DMS114 treated with DMSO at 0.1 percent for 48 hours (cell line): ENCODE data around the gene CCND3.
A peak's percentile ranks its signal among the peaks of the same experiment; 100 is the strongest.

ENCODE experiments used
- DNase-seq: peaks from one replicate; lab custom pipeline; 2025; ENCODE audit not compliant: unreplicated experiment; lab: John Stamatoyannopoulos, UW

Gene CCND3

DNA sequence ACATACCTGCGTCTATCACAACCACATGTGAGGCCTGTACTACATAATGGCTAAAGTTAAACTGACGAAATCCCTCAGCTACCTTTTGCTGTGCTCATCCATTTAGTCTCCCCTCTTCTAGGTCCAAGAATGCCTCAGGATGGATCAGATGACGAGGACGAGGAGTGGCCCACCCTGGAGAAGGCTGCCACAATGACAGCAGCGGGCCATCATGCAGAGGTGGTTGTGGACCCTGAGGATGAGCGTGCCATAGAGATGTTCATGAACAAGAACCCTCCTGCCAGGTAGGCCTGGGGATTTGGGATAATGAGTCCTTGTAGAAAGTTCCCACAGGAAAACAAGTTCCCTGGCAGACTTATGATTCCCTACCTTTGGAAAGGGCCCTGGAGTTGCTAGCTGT, 14.4 kb downstream of the CCND3 start:
- DNase-seq = no peak

DNA sequence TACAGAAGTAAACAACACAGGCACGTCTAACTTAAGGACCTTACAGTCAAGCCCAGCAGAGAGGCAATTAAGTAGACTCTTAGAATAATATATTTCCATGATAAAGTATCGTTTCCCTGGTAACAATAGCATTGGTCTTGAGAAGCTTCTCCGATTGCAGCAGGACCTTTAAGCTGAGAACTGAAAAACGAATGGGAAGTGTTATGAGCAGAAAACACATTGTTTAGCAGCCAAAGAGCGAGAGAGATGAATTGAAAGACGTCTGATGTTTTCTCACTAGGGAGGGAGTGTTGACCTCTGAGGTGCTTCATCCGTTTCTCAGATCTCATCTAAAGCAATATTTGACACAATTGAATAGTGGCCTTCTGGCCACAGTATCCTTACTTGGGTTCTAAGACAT, 19.5 kb downstream of the CCND3 start:
- DNase-seq = no peak

DNA sequence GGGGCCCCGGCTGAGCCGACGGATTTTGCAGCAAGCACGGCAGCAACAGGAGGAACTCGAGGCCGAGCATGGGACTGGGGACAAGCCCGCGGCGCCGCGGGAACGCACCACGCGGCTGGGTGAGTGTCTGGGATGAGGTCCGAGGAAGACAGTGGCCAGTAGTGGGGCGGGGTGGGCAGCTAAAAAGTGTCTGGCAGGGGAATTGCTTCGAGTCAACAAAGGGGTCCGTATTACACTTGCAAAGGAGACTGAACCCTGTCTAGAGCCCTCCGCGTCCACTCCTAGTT, 20.0 kb downstream of the CCND3 start:
- DNase-seq = no peak

DNA sequence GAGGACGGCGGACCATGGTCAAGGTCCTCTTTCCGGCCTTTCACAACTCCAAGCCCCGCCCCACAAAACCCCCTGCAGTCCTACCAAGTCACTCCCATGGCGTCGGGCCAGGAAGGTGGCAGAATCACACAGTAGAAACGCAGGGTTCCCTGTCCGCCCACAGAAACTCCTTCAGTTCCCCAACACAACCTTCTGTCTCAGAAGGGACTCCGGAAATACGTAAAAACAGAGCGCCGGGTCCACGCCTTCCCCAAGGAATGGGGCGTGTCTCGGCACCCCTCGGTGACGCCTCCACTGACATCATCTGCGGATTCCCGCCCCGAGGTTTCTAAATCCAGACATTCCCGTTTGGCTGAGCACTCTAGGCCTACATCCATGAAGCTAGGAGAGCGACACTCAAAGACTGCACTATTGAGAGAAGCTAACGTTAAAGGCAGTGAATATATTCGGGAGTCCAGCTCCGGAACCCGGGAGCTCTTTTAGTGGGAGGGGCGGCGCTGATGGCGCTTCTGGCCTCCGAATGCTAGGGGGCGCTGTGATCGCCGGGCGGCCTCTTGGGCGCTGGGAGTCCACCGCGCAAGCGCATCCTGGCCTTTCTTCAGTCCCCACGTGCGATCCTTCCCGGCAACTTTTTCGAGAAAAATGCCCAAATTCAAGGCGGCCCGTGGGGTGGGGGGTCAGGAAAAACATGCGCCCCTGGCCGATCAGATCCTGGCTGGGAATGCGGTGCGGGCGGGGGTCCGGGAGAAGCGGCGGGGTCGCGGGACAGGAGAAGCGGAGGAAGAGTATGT, 20.5 kb downstream of the CCND3 start, which contains the start of the genes BYSL and MED20:
Gene BYSL (plus strand): TSS at position 579 of the 791 bp plus-strand sequence. CDS start 64 bp downstream, at position 643.
Gene MED20 (minus strand): TSS at position 219 of the 791 bp plus-strand sequence. CDS start 121 bp downstream, at position 98.
- DNase-seq = peak; percentile 94

DNA sequence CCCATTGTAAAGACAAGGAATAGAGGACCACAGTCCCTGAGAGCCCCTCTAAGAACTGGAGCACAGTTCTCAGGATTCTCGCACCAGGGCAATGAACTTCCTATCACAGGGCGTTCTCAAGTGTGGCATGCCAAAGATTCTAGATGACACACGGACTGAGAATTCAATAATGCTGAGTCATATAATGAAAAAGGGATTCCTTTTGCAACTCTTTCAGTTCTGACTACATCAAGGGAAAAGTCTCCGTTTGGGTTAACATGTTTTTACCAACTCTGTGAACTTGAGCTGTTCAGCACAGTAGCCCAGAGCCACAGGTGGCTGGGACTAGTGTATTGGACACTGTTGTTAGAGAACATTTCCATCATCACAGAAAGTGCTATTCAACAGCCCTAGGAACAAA, 24.1 kb downstream of the CCND3 start:
- DNase-seq = no peak

DNA sequence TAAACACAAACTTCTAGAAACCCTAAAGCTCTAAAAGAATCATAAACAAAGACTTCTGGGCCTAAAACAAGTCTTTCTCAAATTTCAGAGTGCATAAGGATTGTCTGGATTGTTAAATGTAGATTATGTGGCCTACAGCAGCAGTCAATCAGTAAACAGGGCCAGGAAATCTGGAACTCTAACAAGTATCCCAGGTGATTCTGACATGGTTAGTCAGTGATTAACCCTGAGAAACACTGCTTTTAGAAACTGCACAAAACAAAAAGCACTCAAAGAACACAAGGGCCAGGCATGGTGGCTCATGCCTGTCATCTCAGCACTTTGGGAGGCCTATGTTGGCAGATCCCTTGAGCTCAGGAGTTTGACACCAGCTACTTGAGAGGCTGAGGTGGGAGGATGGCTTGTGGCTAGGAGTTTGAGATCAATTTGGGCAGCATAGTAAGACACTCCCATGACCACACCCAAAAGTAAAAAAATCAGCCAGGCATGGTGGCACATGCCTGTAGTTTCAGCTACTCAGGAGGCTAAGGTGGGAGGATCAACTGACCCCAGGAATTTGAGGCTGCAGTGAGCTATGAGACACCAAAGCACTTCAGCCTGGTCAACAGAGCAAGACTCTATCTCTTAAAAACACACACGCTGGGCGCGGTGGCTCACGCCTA, 26.6 kb downstream of the CCND3 start:
- no peak for DNase-seq

DNA sequence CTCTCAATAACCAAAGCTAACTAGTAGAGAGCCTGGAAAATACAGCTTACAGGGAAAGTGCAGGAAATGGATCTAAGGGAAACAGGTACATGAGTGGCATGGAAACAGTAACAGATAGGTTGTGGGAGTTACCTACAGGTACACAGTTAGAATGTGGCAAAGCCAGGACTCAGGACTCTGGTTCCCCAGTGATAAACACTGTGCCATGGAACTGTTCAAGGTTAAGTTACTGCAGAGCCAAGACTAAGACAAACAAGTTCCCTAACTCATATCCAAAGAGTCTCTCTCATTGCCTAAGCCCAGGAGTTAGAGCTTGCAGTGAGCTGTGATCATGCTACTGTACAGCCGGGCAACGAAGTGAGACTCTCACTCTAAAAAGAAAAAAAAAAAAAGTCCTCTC, 27.3 kb downstream of the CCND3 start:
- DNase-seq = no peak

DNA sequence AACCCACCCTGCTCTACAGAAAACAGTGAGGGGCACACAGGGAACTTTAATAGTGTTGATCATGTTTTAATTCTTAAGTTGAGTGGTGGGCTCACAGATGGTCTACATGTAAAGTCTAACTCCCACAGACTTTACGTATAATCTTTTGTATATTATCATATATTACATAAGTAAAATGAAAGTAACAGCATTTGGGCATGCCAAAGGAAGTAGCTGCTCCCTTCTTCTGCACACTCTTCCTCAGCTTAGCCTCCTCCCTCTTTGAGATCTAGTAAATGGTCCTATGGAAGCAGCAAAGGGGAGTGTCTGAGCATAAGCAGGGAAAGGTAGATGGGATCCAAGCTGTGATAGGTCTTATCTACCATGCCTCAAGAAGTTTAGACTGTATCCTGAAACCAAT, 31.9 kb downstream of the CCND3 start:
- no peak for DNase-seq

DNA sequence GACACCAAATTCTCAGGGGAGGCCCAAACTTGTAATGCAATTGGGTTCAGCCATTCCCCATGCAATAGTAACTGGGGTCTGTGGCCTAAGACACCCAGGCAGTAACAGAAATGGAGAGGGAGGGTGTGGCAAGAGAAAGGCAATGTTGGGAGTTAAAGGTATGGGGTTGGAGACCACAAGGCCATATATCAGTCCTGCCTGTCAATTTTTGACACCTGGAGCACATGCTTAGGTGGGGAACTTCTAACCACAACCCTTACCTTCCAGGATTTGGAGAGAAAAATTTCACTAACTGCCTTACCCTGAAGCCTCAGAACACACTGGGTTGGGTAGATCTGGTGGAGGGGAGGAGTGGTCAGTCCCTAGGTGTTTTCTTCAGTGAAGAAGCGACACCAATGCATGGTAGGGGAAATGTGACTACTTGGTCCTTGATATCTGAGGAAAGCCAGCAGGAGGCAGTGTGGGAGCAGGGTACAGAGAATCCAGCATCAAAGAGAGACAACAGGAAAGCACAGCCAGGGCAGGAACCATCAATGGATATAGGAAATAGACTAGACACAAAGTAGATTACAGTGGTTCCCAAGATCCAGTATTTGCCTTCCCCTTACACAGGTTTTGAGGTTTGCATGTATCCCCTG, 39.6 kb downstream of the CCND3 start:
- no peak for DNase-seq

DNA sequence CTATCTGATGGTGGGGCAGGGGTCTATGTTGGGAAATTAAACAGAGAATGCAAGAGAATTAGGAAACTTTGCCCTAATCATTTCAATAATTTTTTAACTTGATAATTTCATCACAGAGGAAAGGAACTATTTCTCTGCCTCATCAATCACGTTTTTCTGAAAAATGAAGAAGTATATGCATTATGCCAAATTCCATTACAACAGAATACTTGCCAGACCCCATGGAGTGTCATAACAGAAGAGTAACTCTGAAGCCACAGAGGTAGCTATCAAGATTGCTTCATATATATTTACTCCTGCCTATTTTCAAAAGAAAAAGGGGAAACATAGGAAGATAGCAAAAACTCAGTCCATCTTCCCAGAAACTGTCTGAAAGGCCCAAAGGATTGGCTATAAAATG, 40.7 kb downstream of the CCND3 start:
- DNase-seq = no peak

DNA sequence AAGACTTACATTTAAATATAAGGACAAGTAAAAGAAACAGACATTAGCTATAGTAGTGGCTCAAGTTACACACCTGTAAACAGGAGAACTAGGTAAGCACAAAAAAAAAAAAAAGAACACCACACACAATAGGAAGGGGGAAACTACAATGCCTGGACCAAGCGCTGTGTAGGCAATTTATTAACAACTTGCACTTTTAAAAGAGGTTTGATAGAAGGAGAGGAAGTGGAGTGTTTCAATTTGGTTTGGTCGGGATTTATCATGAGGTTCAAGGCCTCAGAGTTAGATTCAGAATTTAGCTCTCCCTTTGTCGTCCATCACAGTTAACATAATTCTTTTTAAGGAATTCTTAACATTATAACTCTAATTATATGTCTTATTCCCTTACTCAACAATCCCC, 45.3 kb downstream of the CCND3 start:
- DNase-seq = no peak

DNA sequence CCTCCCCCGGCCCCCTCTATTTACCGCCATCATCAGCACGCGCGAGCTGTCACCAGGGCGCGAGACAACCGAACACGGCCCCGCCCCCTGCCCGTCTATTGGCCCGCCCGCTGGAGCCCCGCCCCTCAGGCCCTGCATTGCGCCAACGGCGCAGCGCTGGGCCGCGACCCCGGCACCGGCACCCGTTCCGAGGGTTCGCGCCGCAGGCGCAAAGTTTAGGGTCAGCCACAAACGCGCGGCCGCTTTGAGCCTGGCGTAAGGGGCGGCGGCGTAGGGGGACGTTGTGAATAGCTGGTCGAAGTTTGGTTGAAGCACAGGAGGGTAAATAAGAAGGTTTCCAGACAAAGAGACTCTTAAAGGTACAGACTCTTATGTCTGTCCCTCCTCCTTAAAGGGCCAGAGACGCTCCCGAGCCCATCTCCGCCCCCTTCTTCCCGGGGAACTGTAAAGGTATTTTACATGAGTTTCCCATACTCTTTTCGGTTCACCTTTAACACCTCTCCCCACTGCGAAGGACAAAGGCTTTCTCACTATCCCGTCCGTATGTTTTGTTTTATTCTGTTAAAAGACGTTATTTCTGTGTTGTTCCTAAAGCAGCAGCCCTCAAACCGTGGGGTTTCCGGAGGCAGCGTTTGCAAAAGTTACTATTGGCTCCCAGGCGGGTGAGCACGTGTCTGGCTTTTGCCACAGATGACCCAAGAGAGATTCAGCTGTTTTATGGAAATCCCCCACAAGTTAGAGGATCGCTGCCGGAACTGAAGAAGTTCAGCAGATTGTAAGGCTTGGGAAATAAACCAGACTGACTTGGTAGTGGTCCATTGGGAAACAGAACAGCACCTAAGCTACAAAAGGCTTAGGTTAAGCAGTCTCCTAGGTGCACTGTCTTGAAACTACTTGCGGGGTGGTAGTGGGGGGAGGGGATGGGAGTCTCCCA, 46.0 kb downstream of the CCND3 start, which contains the start of gene USP49:
Gene USP49 (minus strand): TSS at position 76 of the 934 bp plus-strand sequence. CDS start 88,392 bp downstream, outside the sequence.
- peak; percentile 91 for DNase-seq

DNA sequence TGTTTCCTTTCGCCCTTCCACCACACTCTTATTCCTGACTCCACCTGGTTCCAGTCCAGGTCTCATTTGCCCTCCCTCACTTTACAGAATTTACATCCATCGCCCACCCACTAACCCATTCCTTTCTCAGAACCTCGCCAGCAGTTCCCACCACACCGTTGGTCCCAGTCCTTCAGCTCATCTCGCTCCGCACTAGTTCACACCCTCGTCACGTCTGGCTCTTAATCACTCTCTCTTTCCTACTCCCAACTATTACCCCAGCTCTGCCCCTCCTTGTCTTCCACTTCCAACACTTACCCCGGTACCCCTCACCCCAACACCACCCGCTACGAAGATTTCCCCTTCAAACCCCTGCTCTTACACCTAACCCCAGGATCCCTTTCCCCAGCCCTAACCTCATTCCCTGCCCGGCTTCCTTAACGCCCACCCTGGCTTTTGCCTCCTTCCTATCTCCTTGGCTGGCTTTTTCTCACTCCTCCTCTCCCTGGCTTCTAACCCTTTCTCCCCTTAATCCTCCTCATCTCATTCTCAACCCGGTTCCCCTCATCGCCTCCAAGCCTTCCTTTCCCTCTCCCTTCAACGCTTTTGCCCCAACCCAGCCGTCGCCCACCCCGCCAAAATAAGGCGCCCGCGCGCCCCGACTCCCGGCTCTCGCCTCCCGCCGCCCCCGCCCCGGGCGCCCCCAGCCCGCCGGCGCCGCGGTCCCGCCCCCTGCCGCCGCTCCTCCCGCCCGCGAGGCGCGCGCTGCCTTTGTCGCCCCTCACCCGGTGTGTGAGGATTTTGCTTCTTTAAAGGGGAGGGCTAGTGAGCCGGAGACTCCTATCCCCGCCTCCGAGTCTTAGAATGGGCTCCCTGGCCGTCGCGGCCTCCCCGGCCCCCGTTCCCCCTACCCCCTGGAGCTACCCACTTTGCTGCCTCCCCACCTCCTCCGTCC, 47.0 kb downstream of the CCND3 start:
- no peak for DNase-seq

DNA sequence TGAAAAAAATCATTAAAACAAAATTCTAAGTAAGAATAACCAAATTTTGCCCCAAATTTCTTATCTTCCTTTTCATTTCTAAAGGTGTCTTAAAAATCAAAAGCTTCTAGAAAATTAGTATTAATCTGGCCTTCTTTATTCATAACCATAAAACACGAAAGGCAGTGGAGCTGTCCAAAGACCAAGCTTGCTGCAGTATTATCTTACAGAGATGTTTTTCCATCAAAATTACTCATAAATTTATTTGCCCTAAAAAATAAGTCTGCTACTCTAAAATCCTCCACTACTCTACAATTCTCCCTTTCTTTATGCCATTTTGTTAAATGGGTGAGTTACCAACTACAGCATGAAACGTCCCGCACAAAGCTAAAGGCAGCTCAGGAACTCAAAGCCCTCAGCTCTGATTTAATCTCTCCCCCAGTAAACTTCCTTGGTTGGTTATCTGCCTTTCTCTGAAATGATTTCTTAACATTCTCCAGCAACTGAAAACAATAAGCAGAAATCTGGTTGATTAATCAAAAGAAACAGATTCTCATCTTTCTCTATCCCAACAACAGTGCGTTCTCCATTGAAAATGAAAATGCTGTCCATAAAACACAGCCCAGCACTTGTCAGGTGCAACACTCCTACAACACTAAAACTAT, 48.6 kb downstream of the CCND3 start:
- DNase-seq = no peak

DNA sequence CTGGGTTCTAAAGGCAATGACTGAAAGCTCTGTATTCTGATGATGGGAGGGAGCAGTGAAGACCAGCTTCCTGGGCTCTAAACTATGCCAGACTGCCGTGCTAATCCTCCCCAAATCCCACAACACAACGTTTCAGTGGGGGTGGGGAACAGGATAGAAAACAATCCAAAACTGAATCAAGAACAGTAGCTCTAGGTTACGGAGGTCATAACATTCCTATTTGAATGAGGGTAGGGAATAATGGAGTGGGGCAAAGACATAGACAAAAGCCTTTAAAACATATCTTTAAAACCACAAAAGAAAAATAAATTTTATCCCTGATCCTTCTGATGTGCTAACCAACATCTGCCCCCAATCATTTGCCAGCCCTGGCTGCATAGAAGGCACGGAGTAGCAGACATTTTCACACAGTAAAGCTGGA, 54.3 kb downstream of the CCND3 start:
- no peak for DNase-seq

DNA sequence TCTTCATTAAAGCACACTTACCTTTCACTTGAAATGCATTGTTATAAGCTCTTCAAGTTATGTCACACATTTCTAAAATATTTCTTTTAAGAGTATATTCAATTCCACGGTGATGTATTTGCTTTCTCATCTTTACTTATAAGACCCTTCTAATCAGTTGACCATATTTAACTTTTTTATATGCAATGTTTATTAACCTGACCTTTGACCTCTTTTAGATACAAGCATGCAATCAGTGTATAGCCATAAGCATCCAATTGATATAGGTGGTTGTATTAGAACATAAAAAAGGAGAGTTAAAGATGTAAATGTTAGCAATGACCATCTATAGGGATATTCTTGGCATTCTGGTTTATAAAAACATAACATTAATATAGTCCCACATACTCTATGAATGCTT, 55.7 kb downstream of the CCND3 start:
- no peak for DNase-seq

DNA sequence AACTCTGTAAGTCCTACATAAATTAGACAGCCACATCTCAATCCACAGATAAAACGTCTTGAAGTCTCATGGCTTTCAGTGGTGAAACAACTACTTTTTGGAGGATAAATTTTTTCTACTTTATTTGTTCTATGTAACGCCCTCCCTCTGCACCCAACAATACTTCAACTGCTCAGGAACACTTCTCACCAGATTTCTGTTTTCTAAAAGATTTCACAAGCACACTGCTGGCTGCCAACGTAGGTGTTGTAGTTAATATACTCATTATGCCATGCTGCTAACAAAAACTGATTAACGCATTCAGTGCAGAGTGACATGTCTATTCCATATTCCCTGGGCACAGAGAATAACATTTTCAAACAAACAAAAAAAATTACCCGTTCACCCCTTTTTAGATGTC, 56.7 kb downstream of the CCND3 start:
- DNase-seq = no peak
